ENCODE data around the gene IGFLR1.

DNA sequence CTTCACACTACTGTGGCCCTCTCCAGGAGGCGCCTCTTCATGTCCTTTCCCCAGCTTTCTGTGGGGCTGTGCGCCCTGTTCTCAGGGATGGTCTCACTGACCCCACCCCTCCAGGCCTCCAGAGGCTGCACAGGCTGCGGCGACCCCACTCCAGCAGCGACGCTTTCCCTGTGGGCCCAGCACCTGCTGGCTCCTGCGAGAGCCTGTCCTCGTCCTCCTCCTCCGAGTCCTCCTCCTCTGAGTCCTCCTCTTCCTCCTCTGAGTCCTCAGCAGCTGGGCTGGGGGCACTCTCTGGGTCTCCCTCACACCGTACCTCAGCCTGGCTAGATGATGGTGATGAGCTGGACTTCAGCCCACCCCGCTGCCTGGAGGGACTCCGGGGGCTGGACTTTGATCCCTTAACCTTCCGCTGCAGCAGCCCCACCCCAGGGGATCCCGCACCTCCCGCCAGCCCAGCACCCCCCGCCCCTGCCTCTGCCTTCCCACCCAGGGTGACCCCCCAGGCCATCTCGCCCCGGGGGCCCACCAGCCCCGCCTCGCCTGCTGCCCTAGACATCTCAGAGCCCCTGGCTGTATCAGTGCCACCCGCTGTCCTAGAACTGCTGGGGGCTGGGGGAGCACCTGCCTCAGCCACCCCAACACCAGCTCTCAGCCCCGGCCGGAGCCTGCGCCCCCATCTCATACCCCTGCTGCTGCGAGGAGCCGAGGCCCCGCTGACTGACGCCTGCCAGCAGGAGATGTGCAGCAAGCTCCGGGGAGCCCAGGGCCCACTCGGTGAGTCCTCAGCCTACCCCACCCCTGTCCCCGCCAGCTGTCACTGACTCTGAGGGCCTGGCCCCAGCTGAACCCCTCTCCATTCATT, 44.3 kb upstream of the IGFLR1 start:
- TF ChIP-seq, protein P1, sequence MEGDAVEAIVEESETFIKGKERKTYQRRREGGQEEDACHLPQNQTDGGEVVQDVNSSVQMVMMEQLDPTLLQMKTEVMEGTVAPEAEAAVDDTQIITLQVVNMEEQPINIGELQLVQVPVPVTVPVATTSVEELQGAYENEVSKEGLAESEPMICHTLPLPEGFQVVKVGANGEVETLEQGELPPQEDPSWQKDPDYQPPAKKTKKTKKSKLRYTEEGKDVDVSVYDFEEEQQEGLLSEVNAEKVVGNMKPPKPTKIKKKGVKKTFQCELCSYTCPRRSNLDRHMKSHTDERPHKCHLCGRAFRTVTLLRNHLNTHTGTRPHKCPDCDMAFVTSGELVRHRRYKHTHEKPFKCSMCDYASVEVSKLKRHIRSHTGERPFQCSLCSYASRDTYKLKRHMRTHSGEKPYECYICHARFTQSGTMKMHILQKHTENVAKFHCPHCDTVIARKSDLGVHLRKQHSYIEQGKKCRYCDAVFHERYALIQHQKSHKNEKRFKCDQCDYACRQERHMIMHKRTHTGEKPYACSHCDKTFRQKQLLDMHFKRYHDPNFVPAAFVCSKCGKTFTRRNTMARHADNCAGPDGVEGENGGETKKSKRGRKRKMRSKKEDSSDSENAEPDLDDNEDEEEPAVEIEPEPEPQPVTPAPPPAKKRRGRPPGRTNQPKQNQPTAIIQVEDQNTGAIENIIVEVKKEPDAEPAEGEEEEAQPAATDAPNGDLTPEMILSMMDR (IDR thresholded peaks at IDR 0.05; ENCODE audit: low read length) = no peak
- no peak for TF ChIP-seq EZH2 (optimal IDR thresholded peaks at IDR 0.05; ENCODE audit: low read depth, low read length)
- TF ChIP-seq EZH2phosphoT487 (IDR thresholded peaks at IDR 0.05; ENCODE audit: low read length) = no peak
